MM.1S (cell line): Measurements from ENCODE around the gene FPR3.

Experiments
- DNase-seq: peaks from one replicate; pipeline ENCODE4 v3.0.0-alpha.2; 2015
- H2AFZ ChIP-seq: fragments of 300-600 bp; sonication (generic); 2 replicates; pipeline ENCODE4 v1.6.0; 2016; ENCODE audit warnings: antibody characterized with exemption, low read length
- H3F3A ChIP-seq: fragments of 300-600 bp; sonication (generic); 2 replicates; pipeline ENCODE4 v1.6.1; 2016; ENCODE audit warnings: mild to moderate bottlenecking, antibody characterized with exemption, low read length, moderate library complexity, mixed read lengths; ENCODE audit not compliant: insufficient read depth
- H3K27ac ChIP-seq: fragments of 300-600 bp; sonication (generic); 2 replicates; pipeline ENCODE4 v1.5.1; 2016; ENCODE audit warnings: mild to moderate bottlenecking, low read length
- H3K27me3 ChIP-seq: fragments of 300-600 bp; sonication (generic); replicated peaks from 2 replicates; pipeline ENCODE4 v1.6.0; 2016; ENCODE audit warnings: low read length; ENCODE audit not compliant: insufficient read depth
- H3K36me3 ChIP-seq: fragments of 300-600 bp; sonication (generic); replicated peaks from 2 replicates; pipeline ENCODE4 v1.6.1; 2016; ENCODE audit warnings: mild to moderate bottlenecking, low read length, mixed read lengths; ENCODE audit not compliant: insufficient read depth
- H3K4me1 ChIP-seq: fragments of 300-600 bp; sonication (generic); 2 replicates; pipeline ENCODE4 v1.6.1; 2016; ENCODE audit warnings: low read length, mixed read lengths
- H3K4me2 ChIP-seq: fragments of 300-600 bp; sonication (generic); 2 replicates; pipeline ENCODE4 v1.6.0; 2016; ENCODE audit warnings: low read depth, low read length
- H3K4me3 ChIP-seq: fragments of 300-600 bp; sonication (generic); 2 replicates; pipeline ENCODE4 v1.5.1; 2016; ENCODE audit warnings: low read length, mixed read lengths
- H3K79me2 ChIP-seq: fragments of 300-600 bp; sonication (generic); 2 replicates; pipeline ENCODE4 v1.6.1; 2016; ENCODE audit warnings: mixed run types, low read length, mixed read lengths
- H3K9ac ChIP-seq: fragments of 300-600 bp; sonication (generic); 2 replicates; pipeline ENCODE4 v1.6.1; 2016; ENCODE audit warnings: low read length, mixed read lengths
- H3K9me2 ChIP-seq: fragments of 300-600 bp; sonication (generic); replicated peaks from 2 replicates; pipeline ENCODE4 v1.6.1; 2016; ENCODE audit warnings: mild to moderate bottlenecking, low read length, mixed read lengths; ENCODE audit not compliant: insufficient read depth
- H3K9me3 ChIP-seq: fragments of 300-600 bp; sonication (generic); replicated peaks from 2 replicates; pipeline ENCODE4 v1.6.1; 2016; ENCODE audit warnings: mild to moderate bottlenecking, low read length, mixed read lengths; ENCODE audit not compliant: insufficient read depth
- H4K20me1 ChIP-seq: fragments of 300-600 bp; sonication (generic); 2 replicates; pipeline ENCODE4 v1.6.1; 2016; ENCODE audit warnings: mild to moderate bottlenecking, low read length, moderate library complexity, mixed read lengths; ENCODE audit not compliant: insufficient read depth
- CTCF ChIP-seq: fragments of 300-600 bp; sonication (generic); IDR thresholded peaks from 2 replicates; pipeline ENCODE4 v1.5.1; 2016; ENCODE audit warnings: antibody characterized with exemption, low read length, mixed read lengths
- EZH2 ChIP-seq: fragments of 300-600 bp; sonication (generic); optimal IDR thresholded peaks from 2 replicates; pipeline ENCODE3; 2017; ENCODE audit warnings: low read depth, mild to moderate bottlenecking, antibody characterized with exemption, low read length, mixed read lengths
- EZH2phosphoT487 ChIP-seq: fragments of 300-600 bp; sonication (generic); IDR thresholded peaks from 2 replicates; pipeline ENCODE4 v1.6.1; 2018; ENCODE audit warnings: antibody characterized with exemption, low read length

FPR3 gene

GRCh38 chr19:51816711-51817110 lies 21.8 kb downstream of the FPR3 start:
- Histone ChIP-seq H3K4me1 (no peaks in the 10 kb centered on the region), H3K4me3 (no peak overlapping the region), H3K9ac (no peak overlapping the region), H3K27ac (no peak overlapping the region), H4K20me1 (no peaks in the 10 kb centered on the region), H3K9me2 (no peaks in the 10 kb centered on the region), H3K27me3 (no peaks in the 10 kb centered on the region), H3K36me3 (no peaks in the 10 kb centered on the region), H3F3A (no peaks in the 10 kb centered on the region), H2AFZ (no peak overlapping the region), H3K9me3 (no peaks in the 10 kb centered on the region; the same call in 1 of the 2 replicates), H3K4me2 (no peak overlapping the region), H3K79me2 (no peaks in the 10 kb centered on the region)
- TF ChIP-seq EZH2 (no peak), CTCF (no peak), EZH2phosphoT487 (no peak)
- DNase-seq = no peak

DNA sequence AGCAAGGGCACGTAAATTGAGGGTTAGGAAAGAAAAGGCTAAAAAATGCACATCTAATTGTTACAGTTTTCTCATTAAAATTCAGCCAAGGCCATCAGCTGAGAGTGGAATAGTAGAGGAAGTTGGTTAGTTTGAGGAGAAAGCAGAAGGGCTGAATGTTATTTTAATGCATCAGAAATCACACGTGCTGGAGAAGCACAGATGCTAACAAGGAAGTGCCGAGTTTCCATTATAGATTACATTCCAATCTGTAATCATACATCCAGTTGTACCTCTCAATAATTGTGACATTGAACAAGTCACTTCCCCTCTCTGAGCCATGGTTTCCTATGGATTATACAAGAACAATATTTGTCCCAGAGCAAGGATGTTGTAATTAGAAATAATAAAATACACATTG lies 25.1 kb downstream of the FPR3 start:
- no peaks in the 10 kb centered on the region for H4K20me1 ChIP-seq
- H3K9me2 ChIP-seq = no peaks in the 10 kb centered on the region
- TF ChIP-seq EZH2phosphoT487 (no peak), CTCF (no peak), EZH2 (no peak)
- H3K36me3 ChIP-seq = no peaks in the 10 kb centered on the region
- no peak overlapping the region for H2AFZ ChIP-seq
- no peak overlapping the region for H3K27ac ChIP-seq
- no peak overlapping the region for H3K4me3 ChIP-seq
- H3K4me2 ChIP-seq = no peak overlapping the region
- no peak for DNase-seq
- no peak overlapping the region for H3K9ac ChIP-seq
- H3K27me3 ChIP-seq = no peaks in the 10 kb centered on the region
- H3K79me2 ChIP-seq = no peaks in the 10 kb centered on the region
- no peaks in the 10 kb centered on the region for H3F3A ChIP-seq
- H3K9me3 ChIP-seq = no peaks in the 10 kb centered on the region; the same call in 1 of the 2 replicates
- H3K4me1 ChIP-seq = no peaks in the 10 kb centered on the region

DNA sequence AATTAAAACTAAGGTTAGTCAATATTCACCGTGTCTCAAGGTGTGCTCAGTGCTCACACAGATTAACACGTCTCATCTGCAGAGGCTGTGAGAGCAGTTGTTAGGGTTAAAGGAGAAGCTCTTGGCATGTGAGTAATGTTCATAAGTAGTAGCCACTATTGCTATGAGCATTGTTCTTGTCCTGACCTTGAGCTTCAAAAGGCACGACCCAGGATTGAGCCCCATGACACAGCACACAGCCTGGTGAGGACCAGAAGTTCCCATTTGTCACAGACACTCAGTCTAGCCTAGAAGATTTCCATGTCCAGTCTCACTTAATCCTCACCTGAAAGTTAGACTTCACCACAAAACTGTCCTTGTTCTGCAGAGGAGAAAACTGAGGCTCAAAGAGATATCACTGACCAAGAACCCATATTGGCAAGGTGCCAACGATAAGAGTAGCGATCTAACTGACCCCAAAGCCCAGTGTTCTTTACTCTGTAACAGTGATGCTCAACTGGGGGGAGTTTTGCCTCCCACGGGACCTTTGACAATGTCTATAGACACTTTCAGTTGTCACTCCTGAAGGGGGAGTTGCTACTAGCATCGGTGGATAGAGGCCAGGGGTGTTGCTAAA lies 26.0 kb downstream of the FPR3 start:
- H3K4me2 ChIP-seq = no peak overlapping the region
- no peaks in the 10 kb centered on the region for H3K4me1 ChIP-seq
- H3K27ac ChIP-seq = no peak overlapping the region
- TF ChIP-seq CTCF = no peak
- no peaks in the 10 kb centered on the region for H3K27me3 ChIP-seq
- no peaks in the 10 kb centered on the region for H3F3A ChIP-seq
- H3K9me2 ChIP-seq = no peaks in the 10 kb centered on the region
- no peaks in the 10 kb centered on the region; the same call in 1 of the 2 replicates for H3K9me3 ChIP-seq
- H3K79me2 ChIP-seq = no peaks in the 10 kb centered on the region
- H3K36me3 ChIP-seq = no peaks in the 10 kb centered on the region
- no peak for DNase-seq
- no peaks in the 10 kb centered on the region for H4K20me1 ChIP-seq
- H2AFZ ChIP-seq = no peak overlapping the region
- H3K9ac ChIP-seq = no peak overlapping the region
- H3K4me3 ChIP-seq = no peak overlapping the region
